ENCODE results near the gene SLC35B2. TPM values are rescaled to one million over a fixed set of nuclear protein-coding genes. Genes with fewer than 3 reads are reported as not detected.
"Not testable (repeated sequence)": the region's sequence is repeated elsewhere in the genome, so short reads cannot be mapped to it uniquely, and the experiment has no call there.

Gene SLC35B2
- total and polyA plus RNA-seq, 9 donors, result 19.7 to 41.0 (median 27.1) TPM

- TF ChIP-seq EP300 (IDR thresholded peaks at IDR 0.05), result no peak
- TF ChIP-seq CTCF (IDR thresholded peaks at IDR 0.05), result no peak
- TF ChIP-seq POLR2A (IDR thresholded peaks at IDR 0.05), result no peak
- no peaks in the 10 kb centered on the region for H3K27me3 ChIP-seq
- H3K9me3 ChIP-seq, result no peaks in the 10 kb centered on the region
- WGBS, 3 donors, result 65 to 80% (median 79%) methylated on average over 6 of the region's 6 CpGs
- H3K27ac ChIP-seq, result peak overlapping the region in 1 of 2 donors; percentile 48
- intact Hi-C loops (cut with DNase I), result loop anchor here in 3 of 4 donors (5.0 kb wide), 2 partner anchors 63 to 133 kb away; no protein-coding TSS in a partner anchor
- H3K4me1 ChIP-seq (ENCODE audit: insufficient read depth), result peaks cover 10% of the 10 kb centered on the region
- no peaks in the 10 kb centered on the region for H3K36me3 ChIP-seq
- H3K4me3 ChIP-seq, result no peak overlapping the region
- peak in 2 of 5 donors; percentile 15 to 26 for DNase-seq
Observed at GRCh38 chr6:44235269-44235668, 22.1 kb downstream of the SLC35B2 start.

GRCh38 chr6:44234101-44235025 is 23.0 kb downstream of the SLC35B2 start:
- TF ChIP-seq EP300 (IDR thresholded peaks at IDR 0.05), result no peak
- TF ChIP-seq CTCF (IDR thresholded peaks at IDR 0.05), result peak; percentile 69 to 74 (median 71)
- H3K27ac ChIP-seq, result peak overlapping the region; percentile 37 to 48
- WGBS, 3 donors, result 4 to 10% (median 7%) methylated on average over 5 of the region's 5 CpGs
- no peak overlapping the region for H3K4me3 ChIP-seq
- no peaks in the 10 kb centered on the region for H3K9me3 ChIP-seq
- intact Hi-C loops (cut with DNase I), result loop anchor here (5.0 kb wide), 2 partner anchors 62 to 132 kb away; no protein-coding TSS in a partner anchor
- no peaks in the 10 kb centered on the region for H3K27me3 ChIP-seq
- H3K36me3 ChIP-seq, result no peaks in the 10 kb centered on the region
- peak; percentile 74 to 87 (median 84) for DNase-seq
- peaks cover 10% of the 10 kb centered on the region for H3K4me1 ChIP-seq (ENCODE audit: insufficient read depth)

- no peak overlapping the region for H3K4me3 ChIP-seq
- WGBS, 3 donors, result 63 to 74% (median 65%) methylated on average over 14 of the region's 14 CpGs
- no peaks in the 10 kb centered on the region for H3K36me3 ChIP-seq
- intact Hi-C loops (cut with DNase I), result loop anchor here in 1 of 4 donors (5.0 kb wide), 1 partner anchor 61 kb away; no protein-coding TSS in a partner anchor
- H3K27me3 ChIP-seq, result no peaks in the 10 kb centered on the region
- peak in 2 of 5 donors; percentile 24 to 29 for DNase-seq
- H3K4me1 ChIP-seq (ENCODE audit: insufficient read depth), result peaks cover 10% of the 10 kb centered on the region
- H3K9me3 ChIP-seq, result no peaks in the 10 kb centered on the region
- H3K27ac ChIP-seq, result peak overlapping the region; percentile 37 to 48
- TF ChIP-seq POLR2A (IDR thresholded peaks at IDR 0.05) (no peak), CTCF (IDR thresholded peaks at IDR 0.05) (no peak), EP300 (IDR thresholded peaks at IDR 0.05) (no peak)
Observed at GRCh38 chr6:44233567-44234100, 23.7 kb downstream of the SLC35B2 start.

GRCh38 chr6:44232676-44233566 is 24.4 kb downstream of the SLC35B2 start:
- H3K27me3 ChIP-seq, result no peaks in the 10 kb centered on the region
- H3K4me3 ChIP-seq, result no peak overlapping the region
- TF ChIP-seq CTCF (IDR thresholded peaks at IDR 0.05), result no peak
- TF ChIP-seq EP300 (IDR thresholded peaks at IDR 0.05), result no peak
- H3K27ac ChIP-seq, result peak overlapping the region; percentile 37 to 48
- 87 to 92% (median 87%) methylated on average over 16 of the region's 16 CpGs for WGBS, 3 donors
- peak in 2 of 5 donors; percentile 11 to 19 for DNase-seq
- intact Hi-C loops (cut with DNase I), result loop anchor here in 1 of 4 donors (5.0 kb wide), 1 partner anchor 61 kb away; no protein-coding TSS in a partner anchor
- H3K36me3 ChIP-seq, result no peaks in the 10 kb centered on the region
- H3K9me3 ChIP-seq, result no peaks in the 10 kb centered on the region
- H3K4me1 ChIP-seq (ENCODE audit: insufficient read depth), result peaks cover 11% of the 10 kb centered on the region

- H3K27ac ChIP-seq, DNase-seq, H3K36me3 ChIP-seq, H3K4me3 ChIP-seq, H3K9me3 ChIP-seq, H3K27me3 ChIP-seq: not testable (repeated sequence)
- intact Hi-C loops (cut with DNase I), result loop anchor here in 1 of 4 donors (5.0 kb wide), 1 partner anchor 59 kb away; no protein-coding TSS in a partner anchor
- H3K4me1 ChIP-seq (ENCODE audit: insufficient read depth), result peaks cover 20% of the 10 kb centered on the region
- WGBS, 3 donors, result 53 to 83% (median 75%) methylated on average over 9 of the region's 9 CpGs
Observed at GRCh38 chr6:44231426-44231825, 25.9 kb downstream of the SLC35B2 start.

Measured in ovary (tissue), 9 donors.